ENCODE measurements around the gene RNF126. TPM values are rescaled to one million over a fixed set of nuclear protein-coding genes. Genes with fewer than 3 reads are reported as not detected.

RNF126 gene
- total RNA-seq, 4 donors from 2014 or later: 72.3 to 148 (median 129) TPM

GRCh38 chr19:655691-656090 is 7.3 kb downstream of the RNF126 start:
- intact Hi-C loops (cut with DNase I; ENCODE audit: low total_unique reads): no loop called here

DNA sequence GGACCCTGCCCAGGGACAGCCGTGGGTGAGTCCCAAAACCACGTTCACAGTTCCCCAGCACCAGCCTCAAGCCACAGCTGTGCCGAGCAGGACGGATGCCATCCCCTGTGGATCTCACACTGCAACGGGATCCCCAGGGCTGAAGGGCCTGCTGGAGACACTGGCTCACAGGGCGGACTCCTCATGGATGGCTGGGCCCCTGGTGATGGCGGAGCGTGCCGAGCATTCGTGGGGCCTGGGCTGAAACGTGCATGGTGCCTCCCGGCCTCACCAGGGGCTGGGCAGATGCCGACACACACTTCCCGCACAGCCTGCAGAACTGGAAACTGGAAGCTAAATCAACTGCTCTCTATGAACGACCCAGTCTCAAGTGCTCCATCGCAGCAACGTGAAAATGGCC is 9.6 kb downstream of the RNF126 start:
- Histone ChIP-seq H3K4me1 (peaks cover 0 to 14% of the 10 kb centered on the region in 2 donors), H3K36me3 (peaks cover 0 to 24% of the 10 kb centered on the region in 2 donors), H3K27ac (no peak overlapping the region), H3K27me3 (no peaks in the 10 kb centered on the region), H3K4me3 (no peak overlapping the region), H3K9me3 (no peaks in the 10 kb centered on the region)
- DNase-seq (no peak), ATAC-seq (no peak)
- in situ Hi-C loops (cut with MboI; ENCODE audit: low sequenced_read_pairs in 4 of 4) (no loop called here), intact Hi-C loops (cut with DNase I; ENCODE audit: low total_unique reads) (no loop called here)
- no peak for TF ChIP-seq POLR2A (IDR thresholded peaks at IDR 0.05)
- TF ChIP-seq, protein P1, sequence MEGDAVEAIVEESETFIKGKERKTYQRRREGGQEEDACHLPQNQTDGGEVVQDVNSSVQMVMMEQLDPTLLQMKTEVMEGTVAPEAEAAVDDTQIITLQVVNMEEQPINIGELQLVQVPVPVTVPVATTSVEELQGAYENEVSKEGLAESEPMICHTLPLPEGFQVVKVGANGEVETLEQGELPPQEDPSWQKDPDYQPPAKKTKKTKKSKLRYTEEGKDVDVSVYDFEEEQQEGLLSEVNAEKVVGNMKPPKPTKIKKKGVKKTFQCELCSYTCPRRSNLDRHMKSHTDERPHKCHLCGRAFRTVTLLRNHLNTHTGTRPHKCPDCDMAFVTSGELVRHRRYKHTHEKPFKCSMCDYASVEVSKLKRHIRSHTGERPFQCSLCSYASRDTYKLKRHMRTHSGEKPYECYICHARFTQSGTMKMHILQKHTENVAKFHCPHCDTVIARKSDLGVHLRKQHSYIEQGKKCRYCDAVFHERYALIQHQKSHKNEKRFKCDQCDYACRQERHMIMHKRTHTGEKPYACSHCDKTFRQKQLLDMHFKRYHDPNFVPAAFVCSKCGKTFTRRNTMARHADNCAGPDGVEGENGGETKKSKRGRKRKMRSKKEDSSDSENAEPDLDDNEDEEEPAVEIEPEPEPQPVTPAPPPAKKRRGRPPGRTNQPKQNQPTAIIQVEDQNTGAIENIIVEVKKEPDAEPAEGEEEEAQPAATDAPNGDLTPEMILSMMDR (IDR thresholded peaks at IDR 0.05 in 4 of 5, conservative IDR thresholded peaks at IDR 0.05 in 1 of 5): no peak

More at GRCh38 chr19:655691-656090, 7.3 kb downstream of the RNF126 start:
- no peak overlapping the region for H3K4me3 ChIP-seq
- H3K4me1 ChIP-seq: peaks cover 6 to 37% of the 10 kb centered on the region in 2 donors
- in situ Hi-C loops (cut with MboI; ENCODE audit: low sequenced_read_pairs in 4 of 4): no loop called here
- H3K27ac ChIP-seq: no peak overlapping the region
- no peak for ATAC-seq
- no peaks in the 10 kb centered on the region for H3K9me3 ChIP-seq
- no peaks in the 10 kb centered on the region for H3K27me3 ChIP-seq
- TF ChIP-seq, protein P1 (IDR thresholded peaks at IDR 0.05 in 4 of 5, conservative IDR thresholded peaks at IDR 0.05 in 1 of 5): no peak
- TF ChIP-seq POLR2A (IDR thresholded peaks at IDR 0.05): no peak
- H3K36me3 ChIP-seq: peaks cover 0 to 7% of the 10 kb centered on the region in 2 donors
- no peak for DNase-seq

GRCh38 chr19:652467-653389 is 10.3 kb downstream of the RNF126 start:
- intact Hi-C loops (cut with DNase I; ENCODE audit: low total_unique reads) (no loop called here), in situ Hi-C loops (cut with MboI; ENCODE audit: low sequenced_read_pairs in 4 of 4) (no loop called here)
- peaks cover 0 to 31% of the 10 kb centered on the region in 2 donors for H3K36me3 ChIP-seq
- ATAC-seq: no peak
- no peak for DNase-seq
- no peak overlapping the region for H3K27ac ChIP-seq
- H3K9me3 ChIP-seq: no peaks in the 10 kb centered on the region
- H3K27me3 ChIP-seq: no peaks in the 10 kb centered on the region
- H3K4me3 ChIP-seq: no peak overlapping the region
- no peak for TF ChIP-seq POLR2A (IDR thresholded peaks at IDR 0.05)
- TF ChIP-seq, protein P1 (IDR thresholded peaks at IDR 0.05 in 4 of 5, conservative IDR thresholded peaks at IDR 0.05 in 1 of 5): no peak
- peaks cover 0 to 7% of the 10 kb centered on the region in 2 donors for H3K4me1 ChIP-seq

DNA sequence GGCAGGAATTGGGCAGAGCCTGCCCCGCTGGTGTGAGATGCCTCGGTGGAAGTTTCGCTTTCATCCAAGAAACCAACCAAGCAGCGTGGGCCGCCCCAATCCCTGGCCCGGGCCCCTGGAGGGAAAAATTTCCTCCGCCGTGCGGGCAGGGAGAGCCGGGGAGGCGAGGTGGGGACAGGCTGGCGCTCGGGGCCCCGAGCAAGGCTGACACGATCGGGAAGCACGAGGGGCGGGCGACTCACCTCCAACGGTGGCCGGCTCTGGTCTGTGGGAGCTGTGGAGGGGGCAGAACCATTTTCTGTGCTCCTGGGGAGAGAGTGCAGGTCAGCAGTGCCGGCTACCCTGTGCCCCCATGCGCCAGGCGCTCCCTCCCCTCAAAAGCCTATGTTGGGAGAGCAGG is 11.0 kb downstream of the RNF126 start:
- TF ChIP-seq POLR2A (IDR thresholded peaks at IDR 0.05): no peak
- TF ChIP-seq, protein P1 (IDR thresholded peaks at IDR 0.05 in 4 of 5, conservative IDR thresholded peaks at IDR 0.05 in 1 of 5): no peak
- H3K36me3 ChIP-seq: peaks cover 0 to 38% of the 10 kb centered on the region in 2 donors
- in situ Hi-C loops (cut with MboI; ENCODE audit: low sequenced_read_pairs in 4 of 4): no loop called here
- ATAC-seq (no peak), DNase-seq (no peak)
- no peak overlapping the region for H3K4me3 ChIP-seq
- H3K9me3 ChIP-seq: no peaks in the 10 kb centered on the region
- intact Hi-C loops (cut with DNase I; ENCODE audit: low total_unique reads): no loop called here
- H3K4me1 ChIP-seq: peaks cover 0 to 1% of the 10 kb centered on the region in 2 donors
- no peak overlapping the region for H3K27ac ChIP-seq
- H3K27me3 ChIP-seq: no peaks in the 10 kb centered on the region
